Thyroid gland (tissue), 4 donors: ENCODE data around the gene MAPK8.

Experiments used
- CTCF ChIP-seq, 6 experiments: fragments of 200-600 bp in 3 of 6; fragments of 450-650 bp in 3 of 6; sonication (generic) in 3 of 6; IDR thresholded peaks; one replicate each; pipeline ENCODE4 v1.5.1; 2016 to 2019; ENCODE audit warnings: antibody characterized with exemption in 6 of 6, mild to moderate bottlenecking in 2 of 6, inconsistent platforms in 1 of 6, moderate library complexity in 1 of 6
- POLR2A ChIP-seq, 2 donors: fragments of 450-650 bp; IDR thresholded peaks; one replicate each; pipeline ENCODE4 v1.6.1; 2017; ENCODE audit warnings: antibody characterized with exemption in 2 of 2, mild to moderate bottlenecking in 2 of 2, moderate library complexity in 1 of 2

GRCh38 chr10:48282829-48283228 is 23.6 kb upstream of the MAPK8 start:
- TF ChIP-seq POLR2A (IDR thresholded peaks at IDR 0.05) = no peak
- TF ChIP-seq CTCF (IDR thresholded peaks at IDR 0.05) = no peak
